ENCODE results near the gene DUOX1. TPM values are rescaled to one million over a fixed set of nuclear protein-coding genes. Genes with fewer than 3 reads are reported as not detected.

The DUOX1 gene
- polyA plus RNA-seq, 1 donor (not counting 4 experiments of a cell fraction or from before 2014, with no cell fraction given): 16.3 TPM

- Histone ChIP-seq H3K4me2 (ENCODE audit: control insufficient read depth, extremely low read depth, insufficient read depth, low read depth, low read length) (no peak overlapping the region), H3K9me3 (ENCODE audit: control insufficient read depth, low read depth, low read length) (no peaks in the 10 kb centered on the region), H3K27ac (ENCODE audit: control insufficient read depth, insufficient read depth, low read length) (peak overlapping the region; percentile 93), H3K4me3 (ENCODE audit: control insufficient read depth in 2 of 3, extremely low read depth in 1 of 3, insufficient read depth in 2 of 3, low read depth in 1 of 3, low read length in 3 of 3) (no peak overlapping the region), H3K27me3 (ENCODE audit: control insufficient read depth, extremely low read depth, insufficient read depth, low read length) (no peaks in the 10 kb centered on the region), H3K36me3 (ENCODE audit: control insufficient read depth in 2 of 2, extremely low read depth in 1 of 2, insufficient read depth in 2 of 2, low read length in 2 of 2) (peaks cover 16 to 18% of the 10 kb centered on the region in 2 experiments), H3K9ac (ENCODE audit: control insufficient read depth, extremely low read depth, insufficient read depth, low read length) (peak overlapping the region; percentile 55), H3K9me1 (ENCODE audit: control insufficient read depth, extremely low read depth, insufficient read depth, low read length) (peaks cover 2% of the 10 kb centered on the region), H4K20me1 (ENCODE audit: control insufficient read depth, extremely low read depth, insufficient read depth, low read length) (no peaks in the 10 kb centered on the region), H3K79me2 (ENCODE audit: control insufficient read depth, insufficient read depth, low read length) (no peaks in the 10 kb centered on the region), H3K4me1 (ENCODE audit: control insufficient read depth, extremely low read depth, insufficient read depth, low read length) (peaks cover 30% of the 10 kb centered on the region), H2AFZ (ENCODE audit: control insufficient read depth, low read length) (no peak overlapping the region)
- dilution Hi-C loops (cut with MboI; ENCODE audit: extremely low pct_ligation_motif_present, low sequenced_read_pairs): no loop called here
- TF ChIP-seq CTCF (optimal IDR thresholded peaks at IDR 0.05 in 1 of 3, IDR thresholded peaks at IDR 0.05 in 1 of 3, conservative IDR thresholded peaks at IDR 0.05 in 1 of 3; ENCODE audit: extremely low read depth in 1 of 3, insufficient read depth in 2 of 3, low read length in 3 of 3) (no peak), EZH2 (IDR thresholded peaks at IDR 0.05; ENCODE audit: low read length) (no peak)
- FAIRE-seq (peak; percentile 26), DNase-seq (ENCODE audit: low read depth, low spot score) (no peak)
Observed at GRCh38 chr15:45163508-45163856, 33.7 kb downstream of the DUOX1 start.

GRCh38 chr15:45164914-45165313 lies 35.1 kb downstream of the DUOX1 start:
- no peak overlapping the region for H3K27ac ChIP-seq (ENCODE audit: control insufficient read depth, insufficient read depth, low read length)
- dilution Hi-C loops (cut with MboI; ENCODE audit: extremely low pct_ligation_motif_present, low sequenced_read_pairs): no loop called here
- DNase-seq (ENCODE audit: low read depth, low spot score): no peak
- H3K79me2 ChIP-seq (ENCODE audit: control insufficient read depth, insufficient read depth, low read length): no peaks in the 10 kb centered on the region
- H3K9me3 ChIP-seq (ENCODE audit: control insufficient read depth, low read depth, low read length): no peaks in the 10 kb centered on the region
- no peak for FAIRE-seq
- no peaks in the 10 kb centered on the region for H4K20me1 ChIP-seq (ENCODE audit: control insufficient read depth, extremely low read depth, insufficient read depth, low read length)
- no peak overlapping the region for H3K4me2 ChIP-seq (ENCODE audit: control insufficient read depth, extremely low read depth, insufficient read depth, low read depth, low read length)
- peaks cover 2% of the 10 kb centered on the region for H3K9me1 ChIP-seq (ENCODE audit: control insufficient read depth, extremely low read depth, insufficient read depth, low read length)
- TF ChIP-seq EZH2 (IDR thresholded peaks at IDR 0.05; ENCODE audit: low read length): no peak
- no peaks in the 10 kb centered on the region for H3K27me3 ChIP-seq (ENCODE audit: control insufficient read depth, extremely low read depth, insufficient read depth, low read length)
- no peak overlapping the region for H3K9ac ChIP-seq (ENCODE audit: control insufficient read depth, extremely low read depth, insufficient read depth, low read length)
- H3K4me1 ChIP-seq (ENCODE audit: control insufficient read depth, extremely low read depth, insufficient read depth, low read length): peaks cover 25% of the 10 kb centered on the region
- no peak overlapping the region for H3K4me3 ChIP-seq (ENCODE audit: control insufficient read depth in 2 of 3, extremely low read depth in 1 of 3, insufficient read depth in 2 of 3, low read depth in 1 of 3, low read length in 3 of 3)
- no peak overlapping the region for H2AFZ ChIP-seq (ENCODE audit: control insufficient read depth, low read length)
- H3K36me3 ChIP-seq (ENCODE audit: control insufficient read depth in 2 of 2, extremely low read depth in 1 of 2, insufficient read depth in 2 of 2, low read length in 2 of 2): peaks cover 16 to 17% of the 10 kb centered on the region in 2 experiments

GRCh38 chr15:45165536-45165935 lies 35.7 kb downstream of the DUOX1 start:
- DNase-seq (ENCODE audit: low read depth, low spot score): no peak
- Histone ChIP-seq H3K4me2 (ENCODE audit: control insufficient read depth, extremely low read depth, insufficient read depth, low read depth, low read length) (no peak overlapping the region), H3K9me3 (ENCODE audit: control insufficient read depth, low read depth, low read length) (no peaks in the 10 kb centered on the region), H3K4me1 (ENCODE audit: control insufficient read depth, extremely low read depth, insufficient read depth, low read length) (peaks cover 25% of the 10 kb centered on the region), H3K4me3 (ENCODE audit: control insufficient read depth in 2 of 3, extremely low read depth in 1 of 3, insufficient read depth in 2 of 3, low read depth in 1 of 3, low read length in 3 of 3) (no peak overlapping the region), H3K36me3 (ENCODE audit: control insufficient read depth in 2 of 2, extremely low read depth in 1 of 2, insufficient read depth in 2 of 2, low read length in 2 of 2) (peaks cover 16 to 17% of the 10 kb centered on the region in 2 experiments), H4K20me1 (ENCODE audit: control insufficient read depth, extremely low read depth, insufficient read depth, low read length) (no peaks in the 10 kb centered on the region), H3K9ac (ENCODE audit: control insufficient read depth, extremely low read depth, insufficient read depth, low read length) (no peak overlapping the region), H3K9me1 (ENCODE audit: control insufficient read depth, extremely low read depth, insufficient read depth, low read length) (peaks cover 2% of the 10 kb centered on the region), H3K79me2 (ENCODE audit: control insufficient read depth, insufficient read depth, low read length) (no peaks in the 10 kb centered on the region), H3K27ac (ENCODE audit: control insufficient read depth, insufficient read depth, low read length) (no peak overlapping the region), H2AFZ (ENCODE audit: control insufficient read depth, low read length) (no peak overlapping the region), H3K27me3 (ENCODE audit: control insufficient read depth, extremely low read depth, insufficient read depth, low read length) (no peaks in the 10 kb centered on the region)
- TF ChIP-seq EZH2 (IDR thresholded peaks at IDR 0.05; ENCODE audit: low read length) (no peak), CTCF (optimal IDR thresholded peaks at IDR 0.05 in 1 of 3, IDR thresholded peaks at IDR 0.05 in 1 of 3, conservative IDR thresholded peaks at IDR 0.05 in 1 of 3; ENCODE audit: extremely low read depth in 1 of 3, insufficient read depth in 2 of 3, low read length in 3 of 3) (no peak)
- dilution Hi-C loops (cut with MboI; ENCODE audit: extremely low pct_ligation_motif_present, low sequenced_read_pairs): no loop called here
- FAIRE-seq: no peak

All from keratinocyte (primary cell).